HepG2 (cell line): Measurements from ENCODE around the gene GPR155. TPM values are rescaled to one million over a fixed set of nuclear protein-coding genes. Genes with fewer than 3 reads are reported as not detected.
A peak's percentile ranks its signal among the peaks of the same experiment; 100 is the strongest.

Experiments used
- FOXP4 ChIP-seq: sonication (generic); formaldehyde crosslinking; IDR thresholded peaks from 2 replicates; pipeline ENCODE4 v1.4.0; 2020; ENCODE audit warnings: missing genetic modification reagents
- HNF4A ChIP-seq: sonication (generic); formaldehyde crosslinking; IDR thresholded peaks from 2 replicates; pipeline ENCODE4 v1.4.0; 2020; ENCODE audit warnings: missing genetic modification reagents
- REST ChIP-seq, 2 experiments: IDR thresholded peaks; 2 replicates each; pipeline ENCODE4 v1.6.1; 2011 to 2012; ENCODE audit warnings: low read length in 2 of 2, borderline replicate concordance in 1 of 2, low read depth in 1 of 2, mild to moderate bottlenecking in 1 of 2, moderate library complexity in 1 of 2
- SMAD3 ChIP-seq: sonication (generic); formaldehyde crosslinking; IDR thresholded peaks from 2 replicates; pipeline ENCODE4 v1.4.0; 2020; ENCODE audit warnings: missing genetic modification reagents
- TOE1 ChIP-seq: sonication (generic); formaldehyde crosslinking; IDR thresholded peaks from 2 replicates; pipeline ENCODE4 v1.4.0; 2020; ENCODE audit warnings: mild to moderate bottlenecking, missing genetic modification reagents
- YEATS2 ChIP-seq: sonication (generic); formaldehyde crosslinking; IDR thresholded peaks from 2 replicates; pipeline ENCODE4 v1.4.0; 2020; ENCODE audit warnings: missing genetic modification reagents, borderline replicate concordance
- ZKSCAN5 ChIP-seq: sonication (generic); formaldehyde crosslinking; IDR thresholded peaks from 2 replicates; pipeline ENCODE4 v1.5.1; 2020; ENCODE audit warnings: mild to moderate bottlenecking, missing genetic modification reagents
- ZNF543 ChIP-seq: sonication (generic); formaldehyde crosslinking; IDR thresholded peaks from 2 replicates; pipeline ENCODE4 v1.4.0; 2020; ENCODE audit warnings: mild to moderate bottlenecking, missing genetic modification reagents
- ZNF792 ChIP-seq: IDR thresholded peaks from 2 replicates; pipeline ENCODE4 v1.6.1; 2016
- polyA plus RNA-seq, 8 experiments: library from polyadenylated mRNA; depleted of rRNA in 3 of 8; stranded (reverse) in 7 of 8; unstranded in 1 of 8; fragments of >200 nt; fragmentation: Illumina TruSeq in 4 of 8; extraction: Trizol in 4 of 8; gene quantifications; 2 replicates each; pipeline versions ENCODE4 v1.2.1 to v1.2.3, GENCODE V29; 2011 to 2016; ENCODE audit warnings: low read depth in 4 of 8, missing spikeins in 1 of 8, mixed read lengths in 1 of 8; ENCODE audit not compliant: insufficient read depth in 1 of 8
- total RNA-seq, 5 experiments: library from RNA; depleted of rRNA; stranded (reverse); fragments of >200 nt; fragmentation: Illumina TruSeq; extraction: Trizol; gene quantifications; 2 replicates each; pipeline ENCODE4 v1.2.3, GENCODE V29; 2016; ENCODE audit warnings: low read depth in 1 of 5
- TF ChIP-seq, protein P1 (sequence below), 2 experiments: sonication (generic) in 1 of 2; formaldehyde crosslinking in 1 of 2; IDR thresholded peaks; 2 replicates each; pipeline versions ENCODE4 v1.4.0 to v1.6.1; 2018 to 2020; ENCODE audit warnings: missing genetic modification reagents in 2 of 2, borderline replicate concordance in 1 of 2, low read depth in 1 of 2, mild to moderate bottlenecking in 1 of 2, missing biosample characterization in 1 of 2
- TF ChIP-seq, protein P2 (sequence below): sonication (generic); formaldehyde crosslinking; IDR thresholded peaks from 2 replicates; pipeline ENCODE4 v1.4.0; 2020; ENCODE audit warnings: mild to moderate bottlenecking, missing genetic modification reagents, borderline replicate concordance
- TF ChIP-seq, protein P3 (sequence below): sonication (generic); formaldehyde crosslinking; IDR thresholded peaks from 2 replicates; pipeline ENCODE4 v1.5.1; 2020; ENCODE audit warnings: mild to moderate bottlenecking, moderate library complexity, missing genetic modification reagents

Gene GPR155
- total and polyA plus RNA-seq, 2 of the 13 experiments (the other 11 are each of a cell fraction or from before 2014, with no cell fraction given): 0.15 to 0.49 TPM

DNA sequence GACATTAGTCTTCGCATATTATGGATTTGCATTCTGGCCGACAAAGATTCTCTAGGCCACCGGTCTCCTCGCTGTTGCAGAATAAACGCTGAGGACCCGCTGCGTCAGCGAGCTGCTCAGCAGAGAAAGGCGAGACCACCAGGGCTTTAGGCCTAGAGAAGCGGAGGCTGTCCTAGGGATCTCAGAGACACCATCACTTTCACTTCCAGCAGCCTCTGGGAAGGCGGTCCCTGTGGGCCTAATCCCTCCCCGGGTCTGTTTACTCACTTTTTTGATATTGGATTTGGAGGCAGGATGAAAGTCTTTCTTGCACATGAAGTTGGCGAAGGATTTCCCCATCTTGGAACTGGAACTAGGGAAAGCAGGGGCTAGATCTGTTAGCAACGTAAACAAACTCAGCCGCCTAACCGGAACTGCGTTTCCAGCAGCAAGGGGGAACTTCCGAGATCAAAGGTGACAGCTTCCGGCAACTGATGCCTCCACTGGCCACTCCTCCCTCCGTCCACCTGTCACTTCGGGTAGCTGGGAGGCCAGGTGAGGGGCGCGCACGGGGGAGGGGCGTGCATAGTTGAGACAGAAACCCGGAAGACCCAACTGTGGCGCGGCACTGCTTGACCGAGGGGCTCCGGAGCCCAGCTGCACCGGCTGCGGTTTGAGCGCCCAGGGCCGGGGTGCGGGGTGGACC is 91.4 kb downstream of the GPR155 start, which contains the start of gene SCRN3 (continued):
- peak; percentile 70 for TF ChIP-seq FOXP4 (CRISPR knock-in tag)
- no peak; the same call in 1 of the 2 replicates for TF ChIP-seq ZNF543 (CRISPR knock-in tag)
- TF ChIP-seq ZNF792: peak; percentile 79
- TF ChIP-seq, protein P1, sequence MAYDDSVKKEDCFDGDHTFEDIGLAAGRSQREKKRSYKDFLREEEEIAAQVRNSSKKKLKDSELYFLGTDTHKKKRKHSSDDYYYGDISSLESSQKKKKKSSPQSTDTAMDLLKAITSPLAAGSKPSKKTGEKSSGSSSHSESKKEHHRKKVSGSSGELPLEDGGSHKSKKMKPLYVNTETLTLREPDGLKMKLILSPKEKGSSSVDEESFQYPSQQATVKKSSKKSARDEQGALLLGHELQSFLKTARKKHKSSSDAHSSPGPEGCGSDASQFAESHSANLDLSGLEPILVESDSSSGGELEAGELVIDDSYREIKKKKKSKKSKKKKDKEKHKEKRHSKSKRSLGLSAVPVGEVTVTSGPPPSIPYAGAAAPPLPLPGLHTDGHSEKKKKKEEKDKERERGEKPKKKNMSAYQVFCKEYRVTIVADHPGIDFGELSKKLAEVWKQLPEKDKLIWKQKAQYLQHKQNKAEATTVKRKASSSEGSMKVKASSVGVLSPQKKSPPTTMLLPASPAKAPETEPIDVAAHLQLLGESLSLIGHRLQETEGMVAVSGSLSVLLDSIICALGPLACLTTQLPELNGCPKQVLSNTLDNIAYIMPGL (CRISPR knock-in tag; IDR thresholded peaks at IDR 0.05; ENCODE audit: borderline replicate concordance in 1 of 2, low read depth in 1 of 2): peak in 1 of 2 experiments; percentile 83; a peak in 2 of 4 replicates
- TF ChIP-seq, protein P2, sequence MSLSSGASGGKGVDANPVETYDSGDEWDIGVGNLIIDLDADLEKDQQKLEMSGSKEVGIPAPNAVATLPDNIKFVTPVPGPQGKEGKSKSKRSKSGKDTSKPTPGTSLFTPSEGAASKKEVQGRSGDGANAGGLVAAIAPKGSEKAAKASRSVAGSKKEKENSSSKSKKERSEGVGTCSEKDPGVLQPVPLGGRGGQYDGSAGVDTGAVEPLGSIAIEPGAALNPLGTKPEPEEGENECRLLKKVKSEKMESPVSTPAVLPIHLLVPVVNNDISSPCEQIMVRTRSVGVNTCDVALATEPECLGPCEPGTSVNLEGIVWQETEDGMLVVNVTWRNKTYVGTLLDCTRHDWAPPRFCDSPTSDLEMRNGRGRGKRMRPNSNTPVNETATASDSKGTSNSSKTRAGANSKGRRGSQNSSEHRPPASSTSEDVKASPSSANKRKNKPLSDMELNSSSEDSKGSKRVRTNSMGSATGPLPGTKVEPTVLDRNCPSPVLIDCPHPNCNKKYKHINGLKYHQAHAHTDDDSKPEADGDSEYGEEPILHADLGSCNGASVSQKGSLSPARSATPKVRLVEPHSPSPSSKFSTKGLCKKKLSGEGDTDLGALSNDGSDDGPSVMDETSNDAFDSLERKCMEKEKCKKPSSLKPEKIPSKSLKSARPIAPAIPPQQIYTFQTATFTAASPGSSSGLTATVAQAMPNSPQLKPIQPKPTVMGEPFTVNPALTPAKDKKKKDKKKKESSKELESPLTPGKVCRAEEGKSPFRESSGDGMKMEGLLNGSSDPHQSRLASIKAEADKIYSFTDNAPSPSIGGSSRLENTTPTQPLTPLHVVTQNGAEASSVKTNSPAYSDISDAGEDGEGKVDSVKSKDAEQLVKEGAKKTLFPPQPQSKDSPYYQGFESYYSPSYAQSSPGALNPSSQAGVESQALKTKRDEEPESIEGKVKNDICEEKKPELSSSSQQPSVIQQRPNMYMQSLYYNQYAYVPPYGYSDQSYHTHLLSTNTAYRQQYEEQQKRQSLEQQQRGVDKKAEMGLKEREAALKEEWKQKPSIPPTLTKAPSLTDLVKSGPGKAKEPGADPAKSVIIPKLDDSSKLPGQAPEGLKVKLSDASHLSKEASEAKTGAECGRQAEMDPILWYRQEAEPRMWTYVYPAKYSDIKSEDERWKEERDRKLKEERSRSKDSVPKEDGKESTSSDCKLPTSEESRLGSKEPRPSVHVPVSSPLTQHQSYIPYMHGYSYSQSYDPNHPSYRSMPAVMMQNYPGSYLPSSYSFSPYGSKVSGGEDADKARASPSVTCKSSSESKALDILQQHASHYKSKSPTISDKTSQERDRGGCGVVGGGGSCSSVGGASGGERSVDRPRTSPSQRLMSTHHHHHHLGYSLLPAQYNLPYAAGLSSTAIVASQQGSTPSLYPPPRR (CRISPR knock-in tag): no peak; the same call in 1 of the 2 replicates
- peak; percentile 38; the same call in 1 of the 2 replicates for TF ChIP-seq HNF4A (CRISPR knock-in tag)
- peak; percentile 3; the same call in 1 of the 2 replicates for TF ChIP-seq SMAD3 (CRISPR knock-in tag)
- TF ChIP-seq YEATS2: peak; percentile 93; the same call in 1 of the 2 replicates
- TF ChIP-seq TOE1 (CRISPR knock-in tag): no peak; the same call in 1 of the 2 replicates
- TF ChIP-seq, protein P3, sequence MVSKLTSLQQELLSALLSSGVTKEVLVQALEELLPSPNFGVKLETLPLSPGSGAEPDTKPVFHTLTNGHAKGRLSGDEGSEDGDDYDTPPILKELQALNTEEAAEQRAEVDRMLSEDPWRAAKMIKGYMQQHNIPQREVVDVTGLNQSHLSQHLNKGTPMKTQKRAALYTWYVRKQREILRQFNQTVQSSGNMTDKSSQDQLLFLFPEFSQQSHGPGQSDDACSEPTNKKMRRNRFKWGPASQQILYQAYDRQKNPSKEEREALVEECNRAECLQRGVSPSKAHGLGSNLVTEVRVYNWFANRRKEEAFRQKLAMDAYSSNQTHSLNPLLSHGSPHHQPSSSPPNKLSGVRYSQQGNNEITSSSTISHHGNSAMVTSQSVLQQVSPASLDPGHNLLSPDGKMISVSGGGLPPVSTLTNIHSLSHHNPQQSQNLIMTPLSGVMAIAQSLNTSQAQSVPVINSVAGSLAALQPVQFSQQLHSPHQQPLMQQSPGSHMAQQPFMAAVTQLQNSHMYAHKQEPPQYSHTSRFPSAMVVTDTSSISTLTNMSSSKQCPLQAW (CRISPR knock-in tag): peak; percentile 82
- TF ChIP-seq ZKSCAN5 (CRISPR knock-in tag): no peak
- TF ChIP-seq REST (IDR thresholded peaks at IDR 0.05; ENCODE audit: borderline replicate concordance in 1 of 2, low read depth in 1 of 2, low read length in 2 of 2): peak in 1 of 2 experiments; percentile 45; a peak in 1 of 4 replicates
